Ishikawa (cell line): ENCODE results near the gene TRAPPC12.

Source experiments
- CEBPB ChIP-seq: IDR thresholded peaks from 2 replicates; pipeline ENCODE4 v1.6.1; 2012
- CREB1 ChIP-seq: IDR thresholded peaks from 2 replicates; pipeline ENCODE4 v1.6.1; 2012; ENCODE audit warnings: low read depth
- EGR1 ChIP-seq: IDR thresholded peaks from 2 replicates; pipeline ENCODE4 v1.6.1; 2012
- EP300 ChIP-seq: IDR thresholded peaks from 2 replicates; pipeline ENCODE4 v1.6.1; 2012; ENCODE audit warnings: borderline replicate concordance
- MAX ChIP-seq: IDR thresholded peaks from 2 replicates; pipeline ENCODE4 v1.6.1; 2012
- NFIC ChIP-seq: IDR thresholded peaks from 2 replicates; pipeline ENCODE4 v1.6.1; 2012
- RAD21 ChIP-seq: IDR thresholded peaks from 2 replicates; pipeline ENCODE4 v1.6.1; 2012; ENCODE audit warnings: low read depth
- REST ChIP-seq: IDR thresholded peaks from 2 replicates; pipeline ENCODE4 v1.6.1; 2012; ENCODE audit warnings: low read depth, mild to moderate bottlenecking
- TAF1 ChIP-seq: IDR thresholded peaks from 2 replicates; pipeline ENCODE4 v1.6.1; 2012; ENCODE audit warnings: low read depth, mild to moderate bottlenecking
- TCF12 ChIP-seq: IDR thresholded peaks from 2 replicates; pipeline ENCODE4 v1.6.1; 2012; ENCODE audit warnings: low read depth
- TEAD4 ChIP-seq: IDR thresholded peaks from 2 replicates; pipeline ENCODE4 v1.6.1; 2012
- YY1 ChIP-seq: IDR thresholded peaks from 2 replicates; pipeline ENCODE4 v1.6.1; 2012; ENCODE audit warnings: low read depth
- ZBTB7A ChIP-seq: IDR thresholded peaks from 2 replicates; pipeline ENCODE4 v1.6.1; 2012; ENCODE audit warnings: low read depth

- no peak for TF ChIP-seq EP300
- no peak for TF ChIP-seq NFIC
- no peak for TF ChIP-seq TEAD4
- no peak for TF ChIP-seq REST
- TF ChIP-seq YY1: no peak
- no peak for TF ChIP-seq CEBPB
- no peak for TF ChIP-seq CREB1
- no peak for TF ChIP-seq RAD21
- no peak for TF ChIP-seq TAF1
- no peak for TF ChIP-seq EGR1
- no peak for TF ChIP-seq MAX
- no peak for TF ChIP-seq TCF12
- TF ChIP-seq ZBTB7A: no peak
Measured at GRCh38 chr2:3513026-3513810, 133.7 kb downstream of the TRAPPC12 start.
